ENCODE measurements around the gene ZFAND2A.
"Not testable (repeated sequence)": the region's sequence is repeated elsewhere in the genome, so short reads cannot be mapped to it uniquely, and the experiment has no call there.

The ZFAND2A gene

GRCh38 chr7:1124164-1124563, 35.8 kb downstream of the ZFAND2A start:
- no peak for DNase-seq (ENCODE audit: low spot score)

- DNase-seq (ENCODE audit: low spot score), result no peak
These were observed 36.3 kb downstream of the ZFAND2A start for GRCh38 chr7:1123715-1124114.

GRCh38 chr7:1122832-1123501, 37.0 kb downstream of the ZFAND2A start:
- DNase-seq (ENCODE audit: low spot score), result no peak

GRCh38 chr7:1121886-1122831, 37.8 kb downstream of the ZFAND2A start:
- DNase-seq (ENCODE audit: low spot score), result no peak

GRCh38 chr7:1121476-1121875, 38.5 kb downstream of the ZFAND2A start:
- DNase-seq (ENCODE audit: low spot score), result no peak

- DNase-seq (ENCODE audit: low spot score), result no peak
These were observed 39.2 kb downstream of the ZFAND2A start for GRCh38 chr7:1120791-1121190.

- DNase-seq (ENCODE audit: low spot score), result no peak
These were observed 40.8 kb downstream of the ZFAND2A start for GRCh38 chr7:1119201-1119600.

- DNase-seq (ENCODE audit: low spot score), result no peak
These were observed 42.6 kb downstream of the ZFAND2A start for GRCh38 chr7:1117321-1117928.

- DNase-seq (ENCODE audit: low spot score), result not testable (repeated sequence)
These were observed 43.5 kb downstream of the ZFAND2A start for GRCh38 chr7:1116383-1117008.

- DNase-seq (ENCODE audit: low spot score), result not testable (repeated sequence)
These were observed 44.6 kb downstream of the ZFAND2A start for GRCh38 chr7:1115171-1116045.

GRCh38 chr7:1114505-1114904, 45.5 kb downstream of the ZFAND2A start:
- DNase-seq (ENCODE audit: low spot score), result no peak

- DNase-seq (ENCODE audit: low spot score), result no peak
These were observed 45.9 kb downstream of the ZFAND2A start for GRCh38 chr7:1114088-1114487.

GRCh38 chr7:1113548-1113885, 46.5 kb downstream of the ZFAND2A start:
- DNase-seq (ENCODE audit: low spot score), result no peak

- no peak for DNase-seq (ENCODE audit: low spot score)
These were observed 47.1 kb downstream of the ZFAND2A start for GRCh38 chr7:1112625-1113547.

- no peak for DNase-seq (ENCODE audit: low spot score)
These were observed 47.9 kb downstream of the ZFAND2A start for GRCh38 chr7:1112109-1112508.

- no peak for DNase-seq (ENCODE audit: low spot score)
These were observed 48.8 kb downstream of the ZFAND2A start for GRCh38 chr7:1111156-1111555.

GRCh38 chr7:1110358-1110757, 49.6 kb downstream of the ZFAND2A start:
- DNase-seq (ENCODE audit: low spot score), result no peak

GRCh38 chr7:1109581-1110310, 50.2 kb downstream of the ZFAND2A start:
- no peak for DNase-seq (ENCODE audit: low spot score)

GRCh38 chr7:1108264-1108920, 51.6 kb downstream of the ZFAND2A start:
- no peak for DNase-seq (ENCODE audit: low spot score)
